Stimulated activated CD4-positive, alpha-beta T cell treated with anti-CD3 and anti-CD28 coated beads, Interleukin-1b, Interleukin-23, amount 100 ng/mL, for 1 hour (primary cell): ENCODE results near the gene CYP2E1.
"Not testable (repeated sequence)": the region's sequence is repeated elsewhere in the genome, so short reads cannot be mapped to it uniquely, and the experiment has no call there.

Source experiments
- DNase-seq, 2 donors: peaks; one replicate each; pipeline ENCODE4 v3.0.0-alpha.2; 2020; ENCODE audit warnings: low read depth in 2 of 2

CYP2E1 gene

GRCh38 chr10:133569801-133570200 lies 42.6 kb downstream of the CYP2E1 start:
- not testable (repeated sequence) for DNase-seq

GRCh38 chr10:133572055-133572454 lies 44.9 kb downstream of the CYP2E1 start:
- DNase-seq = not testable (repeated sequence)

GRCh38 chr10:133573460-133573859 lies 46.3 kb downstream of the CYP2E1 start:
- not testable (repeated sequence) for DNase-seq

- not testable (repeated sequence) for DNase-seq
Measured at GRCh38 chr10:133577037-133577436, 49.9 kb downstream of the CYP2E1 start.
